GM21723 (cell line): Measurements from ENCODE around the gene LIPC.

Source experiments
- ATAC-seq: cut with Tn5 transposase; IDR thresholded peaks from one replicate; pipeline ENCODE4 v1.9.1; 2021; ENCODE audit warnings: mild to moderate bottlenecking, moderate library complexity; ENCODE audit not compliant: unreplicated experiment

Gene LIPC

DNA sequence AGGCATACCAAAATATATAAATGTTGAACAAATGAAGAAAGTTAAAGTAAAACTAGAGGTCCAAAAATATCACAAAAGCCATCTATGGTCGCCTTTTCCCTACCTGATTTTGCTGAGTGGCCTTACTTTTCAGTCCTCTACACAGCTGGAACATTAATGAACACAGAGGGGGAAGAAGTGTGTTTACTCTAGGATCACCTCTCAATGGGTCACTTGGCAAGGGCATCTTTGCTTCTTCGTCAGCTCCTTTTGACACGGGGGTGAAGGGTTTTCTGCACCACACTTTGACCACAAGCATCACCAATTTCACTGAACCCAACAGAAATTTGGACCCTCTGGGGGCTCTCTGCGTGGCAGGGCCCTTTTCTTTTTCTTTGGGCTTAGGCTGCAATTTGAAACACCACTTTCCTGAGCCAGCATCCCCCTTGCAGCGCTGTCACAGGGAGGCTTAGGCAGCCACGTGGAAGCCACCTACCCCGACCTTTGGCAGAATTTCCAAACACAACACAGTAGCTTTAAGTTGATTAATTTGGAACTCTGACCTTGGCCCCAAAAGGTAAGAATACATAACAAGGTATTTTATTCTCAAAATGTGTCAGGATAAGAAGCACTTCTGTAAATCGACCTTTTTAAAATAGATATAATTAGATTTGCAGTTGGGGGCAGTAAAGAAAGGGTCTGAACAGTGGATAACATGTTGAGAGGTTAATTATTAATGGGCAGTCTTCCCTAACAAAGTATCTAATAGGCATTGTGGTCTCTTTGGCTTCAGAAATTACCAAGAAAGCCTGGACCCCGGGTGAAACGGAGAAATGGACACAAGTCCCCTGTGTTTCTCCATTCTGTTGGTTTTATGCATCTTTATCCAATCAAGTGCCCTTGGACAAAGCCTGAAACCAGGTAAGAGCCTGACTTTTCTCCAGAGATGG is at the start of gene LIPC:
TSS of gene LIPC (plus strand) at position 771 of the 929 bp plus-strand sequence. CDS start at position 813, 42 bp downstream.
- ATAC-seq = no peak

DNA sequence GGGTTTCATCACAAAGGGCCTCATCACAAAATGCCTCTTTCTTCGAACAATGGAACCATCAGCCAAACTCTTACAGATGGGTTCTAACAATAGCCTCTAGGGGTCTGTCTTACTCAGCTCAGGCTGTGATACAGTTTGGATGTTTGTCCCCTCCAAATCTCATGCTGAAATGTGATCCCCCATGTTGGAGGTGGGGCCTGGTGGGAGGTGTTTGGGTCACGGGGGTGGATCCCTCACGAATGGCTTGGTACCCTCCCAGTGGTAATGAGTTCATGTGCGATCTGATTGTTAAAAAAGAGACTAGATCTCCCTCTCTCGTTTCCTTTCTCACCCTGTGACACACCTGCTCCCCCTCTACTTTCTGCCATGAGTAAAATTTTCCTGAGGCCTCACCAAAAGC is 47.9 kb upstream of the LIPC start:
- ATAC-seq = no peak

DNA sequence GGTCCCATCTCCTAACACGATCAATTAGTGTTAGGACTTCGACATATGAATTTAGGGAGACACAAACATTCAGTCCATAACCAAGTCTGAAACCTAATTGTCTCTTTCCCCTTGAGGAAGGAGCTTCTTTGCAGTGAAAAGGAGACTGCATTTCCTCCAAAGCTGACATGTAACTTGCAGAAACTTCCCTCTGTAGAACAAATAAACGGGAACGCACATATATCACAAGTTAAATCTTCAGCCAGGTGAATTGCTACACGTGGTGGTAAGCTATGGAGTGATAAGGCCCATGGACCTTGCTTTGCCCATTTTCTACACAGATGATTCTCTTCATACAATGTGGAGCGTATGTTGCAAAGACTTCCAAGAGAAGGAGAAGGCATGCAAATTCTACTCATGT is 47.1 kb upstream of the LIPC start:
- no peak for ATAC-seq

DNA sequence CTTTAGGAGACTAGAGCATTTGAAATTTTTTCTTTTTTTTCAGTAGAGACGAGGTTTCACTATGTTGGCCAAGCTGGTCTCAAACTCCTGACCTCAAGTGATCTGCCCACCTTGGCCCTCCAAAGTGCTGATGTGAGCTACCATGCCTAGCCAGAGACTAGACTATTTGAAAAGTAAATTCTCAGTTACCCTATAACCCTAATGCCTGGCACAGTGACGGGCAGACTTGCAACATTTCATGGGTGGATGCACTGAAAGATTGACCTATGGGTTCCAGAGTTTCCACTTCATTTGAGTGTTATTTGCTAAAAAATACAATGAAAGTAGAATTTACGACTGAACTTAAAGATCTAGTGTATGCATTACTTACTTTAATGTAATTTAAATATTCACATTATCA is 45.7 kb upstream of the LIPC start:
- ATAC-seq = no peak

DNA sequence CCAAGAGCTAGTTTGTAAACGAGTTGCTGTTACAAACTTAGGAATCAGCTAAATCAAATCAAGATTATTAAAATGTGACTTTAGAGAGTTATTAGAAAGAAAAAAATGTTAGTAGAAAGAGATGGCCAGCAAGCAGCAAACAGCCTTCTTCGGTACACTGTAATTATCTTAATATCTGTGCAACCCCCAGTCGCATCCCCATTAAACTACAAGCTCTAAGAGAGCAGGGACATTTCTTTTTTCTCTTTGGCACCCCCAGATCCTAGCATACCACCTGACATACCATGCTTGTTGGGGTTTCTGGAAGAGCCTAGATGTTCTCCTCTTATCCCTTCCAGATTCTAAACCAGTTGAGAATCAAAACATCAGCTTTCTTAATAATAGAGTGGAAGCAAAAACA is 45.1 kb upstream of the LIPC start:
- no peak for ATAC-seq

DNA sequence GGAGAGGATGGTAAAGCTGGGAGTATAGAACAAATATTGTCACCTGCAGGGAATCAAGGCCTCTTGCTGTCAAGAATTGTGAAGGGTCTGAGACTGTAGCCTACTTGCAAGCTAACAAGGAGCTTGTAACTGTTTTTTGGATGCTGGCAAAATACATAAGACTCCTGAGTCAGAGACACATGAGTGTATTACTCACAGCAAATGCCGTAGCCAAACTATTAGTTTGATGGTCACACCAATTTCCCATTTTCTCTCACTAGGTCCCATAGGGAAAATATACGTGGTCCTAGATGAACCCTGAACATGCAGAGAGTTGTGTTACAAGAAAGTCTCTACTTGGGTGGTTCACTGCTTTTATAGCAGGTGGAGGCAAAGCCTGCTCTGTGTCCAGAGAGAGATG is 44.7 kb upstream of the LIPC start:
- no peak for ATAC-seq

DNA sequence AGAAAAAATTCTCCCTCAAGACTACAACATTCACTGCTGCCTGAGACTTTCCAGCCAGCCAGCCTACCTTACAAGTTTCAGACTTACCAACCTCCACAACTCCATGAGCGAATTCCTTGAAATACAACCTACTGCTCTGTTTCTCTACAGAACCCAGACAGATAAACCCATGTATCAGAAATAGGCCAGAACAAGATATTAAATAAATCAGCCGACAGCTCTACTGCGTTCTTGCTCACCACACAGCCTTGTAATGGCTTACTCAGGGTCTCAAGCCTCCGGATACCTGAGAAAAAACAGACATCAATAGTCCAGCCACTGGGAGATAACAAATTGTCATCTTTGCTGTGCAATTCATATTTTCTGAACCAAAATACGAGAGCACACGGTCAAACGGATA is 43.6 kb upstream of the LIPC start:
- ATAC-seq = no peak

DNA sequence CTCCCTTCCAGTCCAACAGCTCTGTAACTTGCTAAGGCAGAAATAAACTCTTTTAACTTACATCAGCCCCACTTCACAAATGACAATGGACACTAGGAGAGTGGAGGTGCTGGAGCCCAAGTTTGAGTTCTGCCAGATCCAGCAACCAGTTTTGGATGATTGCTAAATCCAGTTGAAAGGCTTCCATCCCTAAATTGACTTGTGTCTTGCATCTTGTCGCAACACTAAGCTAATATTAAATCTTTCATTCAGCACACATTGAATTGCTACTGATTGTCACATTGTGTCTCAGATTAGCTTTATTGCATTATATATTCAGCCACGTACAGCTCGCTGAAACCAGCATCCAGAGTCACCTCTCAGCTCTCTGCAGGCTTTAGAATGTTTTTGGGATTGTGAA is 41.7 kb upstream of the LIPC start:
- no peak for ATAC-seq

DNA sequence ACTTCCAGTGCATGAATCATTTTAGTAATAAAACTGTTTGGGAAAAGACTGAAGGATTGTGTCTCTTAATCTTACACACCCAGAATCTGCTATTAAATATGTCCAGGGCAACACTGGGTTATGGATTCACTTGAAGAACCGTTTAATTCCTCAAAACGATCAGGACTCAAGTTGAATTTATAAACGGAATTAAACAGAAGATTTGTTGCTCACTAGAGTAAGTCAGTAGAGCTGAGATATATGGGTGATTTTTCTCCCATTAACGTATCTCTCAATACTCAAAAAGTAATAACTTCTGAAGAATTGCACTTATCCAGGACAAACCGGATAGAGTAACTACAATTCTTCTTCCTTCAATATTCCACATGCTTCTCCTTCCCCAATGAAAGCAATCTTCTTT is 41.1 kb upstream of the LIPC start:
- no peak for ATAC-seq

DNA sequence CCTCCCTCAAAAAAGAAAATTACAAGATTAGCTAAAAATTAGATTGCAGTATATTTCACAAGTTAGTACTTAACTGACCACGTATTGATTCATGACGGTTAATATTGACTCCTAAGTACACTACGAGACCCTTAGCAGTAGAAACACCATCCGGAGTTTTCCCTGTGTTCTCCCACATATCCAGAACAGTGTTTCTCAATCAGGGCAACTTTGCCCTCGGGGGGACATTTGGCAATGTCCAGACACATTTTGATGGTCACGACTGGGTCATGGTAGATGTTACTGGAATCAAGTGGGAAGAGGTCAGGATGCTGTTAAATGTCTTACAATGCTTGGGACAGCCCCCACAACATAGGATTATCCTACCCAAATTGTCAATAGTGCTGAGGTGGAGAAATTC is 40.7 kb upstream of the LIPC start:
- no peak for ATAC-seq

DNA sequence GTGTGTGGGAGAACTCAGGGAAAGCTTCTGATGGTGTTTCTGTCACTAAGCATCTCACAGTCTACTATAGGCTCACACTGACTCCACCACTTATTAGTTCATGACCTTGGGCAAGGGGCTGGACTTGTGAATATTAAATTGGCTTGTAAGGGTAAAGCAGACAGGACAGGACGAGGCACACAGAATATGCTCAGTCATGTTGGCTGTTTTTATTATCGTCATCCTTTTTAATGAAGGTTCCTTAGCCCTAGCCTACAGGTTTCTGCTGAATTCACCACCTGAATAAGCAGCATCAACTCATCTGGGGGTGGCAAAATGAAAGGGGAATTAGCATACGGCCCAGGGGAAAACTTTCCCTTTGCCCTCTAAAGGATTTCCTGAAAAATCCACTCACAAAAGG is 39.6 kb upstream of the LIPC start:
- ATAC-seq = no peak

DNA sequence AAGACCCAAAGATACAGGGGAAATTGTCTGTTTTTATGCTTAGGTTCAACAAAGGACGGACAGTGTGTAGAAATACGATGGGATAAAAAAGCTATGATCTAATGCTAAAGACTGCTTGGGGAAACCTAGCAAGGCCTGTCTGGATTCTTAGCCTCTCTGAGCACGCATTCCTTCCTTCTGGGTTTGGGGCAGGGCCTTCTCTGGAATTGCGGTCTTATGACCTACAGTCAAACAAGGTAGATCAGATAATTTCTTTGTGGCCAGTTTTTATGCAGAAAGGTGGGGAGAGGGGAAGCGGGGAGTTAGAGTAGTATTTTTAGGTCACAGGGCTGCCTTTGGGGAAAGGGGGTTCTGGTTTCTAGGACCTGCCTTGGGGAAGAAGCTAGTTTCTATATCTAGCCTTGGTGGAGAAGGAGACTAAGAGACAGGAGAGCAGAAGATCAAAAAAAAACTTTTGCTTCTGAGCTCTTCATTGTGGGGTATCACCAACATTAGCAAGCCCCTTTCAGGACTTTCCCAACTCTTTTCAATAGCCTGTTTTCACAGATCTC is 39.1 kb upstream of the LIPC start:
- ATAC-seq = no peak

DNA sequence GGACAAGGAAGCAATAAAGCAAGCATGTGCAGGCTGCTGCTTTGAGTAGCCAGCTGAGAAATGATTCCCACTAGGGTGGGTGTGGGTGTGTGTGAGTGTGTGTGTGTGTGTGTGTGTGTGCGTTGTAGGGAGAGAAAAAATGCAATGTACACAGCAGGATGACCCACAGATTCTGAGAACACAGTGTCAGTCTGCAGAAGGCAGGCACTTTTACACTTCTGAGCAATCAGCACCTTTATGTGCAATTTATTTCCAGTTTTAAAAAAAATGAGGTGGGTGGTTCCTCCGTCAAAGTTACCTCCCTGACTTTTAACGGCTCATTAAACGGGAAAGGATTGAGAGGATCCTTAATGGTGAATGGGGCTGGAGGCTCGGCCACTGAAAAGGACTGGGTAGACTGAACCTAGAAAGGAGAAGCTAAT is 38.5 kb upstream of the LIPC start:
- ATAC-seq = no peak

DNA sequence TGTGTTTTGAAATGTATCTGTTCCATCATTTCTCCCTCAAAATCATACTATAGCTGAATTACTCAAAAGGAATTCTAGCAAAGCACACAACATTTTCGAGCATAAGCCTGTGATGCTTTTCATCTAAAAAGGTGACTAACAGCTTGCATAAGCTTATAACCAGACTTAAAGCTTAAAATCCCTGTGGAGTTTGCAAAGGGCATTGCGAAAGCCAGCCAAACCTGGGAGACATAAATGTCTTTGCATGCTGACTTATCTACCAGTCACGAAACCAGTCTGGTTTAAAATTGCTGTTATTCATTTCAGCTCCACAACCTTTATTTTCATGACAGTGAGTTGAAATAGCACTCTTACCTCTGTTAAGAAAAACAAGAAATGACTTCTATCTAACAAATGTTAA is 35.6 kb upstream of the LIPC start:
- no peak for ATAC-seq

DNA sequence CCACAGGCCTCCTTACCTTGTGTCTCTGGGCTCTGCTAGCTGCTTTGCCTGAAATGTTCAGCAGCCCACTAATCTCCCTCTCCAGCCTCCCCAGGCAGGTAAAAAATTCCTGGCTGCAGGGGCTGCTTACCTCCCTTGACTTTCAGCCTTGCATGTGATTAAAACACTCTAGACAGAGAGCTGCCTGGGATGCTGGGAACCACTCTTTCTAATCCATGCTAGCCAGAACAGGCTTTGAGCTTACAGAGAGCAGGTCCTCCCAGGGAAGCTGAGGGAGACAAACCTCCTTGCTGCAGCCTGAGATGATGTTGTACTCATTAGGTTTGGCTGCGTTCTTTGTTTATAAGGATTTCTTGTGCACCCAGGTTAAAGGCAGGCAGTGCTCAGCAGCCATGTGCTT is 33.7 kb upstream of the LIPC start:
- ATAC-seq = no peak

DNA sequence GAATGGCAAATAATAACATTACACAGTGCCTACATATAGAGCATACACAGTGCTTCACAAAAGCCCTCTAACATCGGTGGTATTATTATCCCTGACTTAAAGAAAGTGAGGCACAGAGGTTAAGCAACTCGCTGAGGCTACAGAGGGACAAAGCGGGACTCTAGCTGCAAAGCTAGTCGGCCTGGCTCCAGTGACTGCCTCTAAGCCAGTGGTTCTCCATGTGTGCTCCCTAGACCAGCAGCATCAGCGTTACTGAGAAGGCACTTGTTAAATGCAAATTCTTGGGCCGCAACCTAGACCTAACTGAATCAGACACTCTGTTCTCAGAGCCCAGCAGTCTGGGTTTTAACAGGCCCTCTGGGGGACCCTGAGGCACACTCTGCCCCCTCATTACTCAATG is 33.1 kb upstream of the LIPC start:
- no peak for ATAC-seq

DNA sequence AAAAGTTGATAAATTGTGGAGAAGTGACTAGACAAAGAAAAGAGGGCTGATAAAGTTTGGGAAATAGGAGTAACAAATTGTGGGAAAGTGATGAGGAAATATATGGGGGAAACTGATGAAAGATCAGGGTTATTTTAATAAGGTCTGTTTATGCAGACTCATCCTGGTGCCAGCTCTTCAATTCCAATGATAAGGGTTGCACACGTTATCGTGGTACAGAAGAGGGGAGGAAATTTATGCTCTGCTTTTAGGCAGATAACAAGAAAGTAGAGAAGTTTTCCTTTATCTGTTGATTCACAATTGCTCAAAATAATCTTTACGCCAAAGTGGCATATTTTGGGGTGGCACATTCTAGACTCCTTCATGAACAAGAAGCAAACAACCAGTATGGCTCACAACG is 32.1 kb upstream of the LIPC start:
- ATAC-seq = no peak

DNA sequence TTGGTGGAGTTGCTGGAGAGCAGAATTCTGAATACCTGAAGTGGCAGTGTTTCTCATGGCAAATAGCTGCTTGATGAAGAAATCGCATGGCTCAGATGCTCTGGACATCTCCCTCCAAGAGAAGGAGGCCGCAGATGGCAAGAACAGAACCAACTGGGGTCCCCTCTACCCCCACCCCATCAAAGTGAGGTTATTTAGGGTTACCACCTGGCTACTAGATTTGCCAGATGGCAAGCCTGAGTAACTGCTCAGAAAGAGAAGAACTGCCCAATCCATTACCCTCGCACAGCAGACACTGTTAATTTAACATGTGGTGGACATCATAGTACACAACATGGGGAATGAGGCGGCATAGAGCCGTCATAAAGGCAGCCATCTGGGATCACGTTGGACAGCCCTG is 30.5 kb upstream of the LIPC start:
- no peak for ATAC-seq

DNA sequence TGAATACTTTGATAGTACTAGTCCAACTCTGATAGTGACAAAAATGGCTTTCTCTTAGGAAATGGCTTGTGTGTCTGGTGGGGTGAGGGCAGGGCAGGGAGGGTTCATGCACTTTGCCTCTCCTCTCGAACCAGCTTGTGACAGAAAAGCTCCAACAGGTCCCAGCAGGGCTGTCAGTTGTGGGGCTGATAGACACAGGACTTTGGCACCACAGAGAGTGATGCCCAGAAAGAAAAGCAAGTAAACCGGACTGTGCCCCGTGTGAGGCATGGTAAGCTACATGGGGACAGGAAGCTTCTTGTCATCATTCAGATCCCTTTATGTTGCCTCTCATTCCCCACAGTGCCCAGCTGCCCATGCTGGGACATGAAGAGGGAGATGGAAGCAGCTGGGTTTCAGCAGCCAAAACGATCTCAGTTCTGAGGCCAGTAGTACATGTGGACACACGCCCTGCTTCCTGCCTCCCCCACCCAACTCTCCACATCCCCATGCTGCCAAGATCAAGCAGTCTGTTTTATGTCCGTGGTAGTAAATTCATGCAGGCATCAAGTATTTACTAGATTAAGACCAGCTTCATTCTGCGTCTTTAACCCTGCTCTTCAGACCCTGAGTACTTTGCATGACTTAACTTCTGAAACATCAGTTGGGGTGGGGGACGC is 29.7 kb upstream of the LIPC start:
- no peak for ATAC-seq

DNA sequence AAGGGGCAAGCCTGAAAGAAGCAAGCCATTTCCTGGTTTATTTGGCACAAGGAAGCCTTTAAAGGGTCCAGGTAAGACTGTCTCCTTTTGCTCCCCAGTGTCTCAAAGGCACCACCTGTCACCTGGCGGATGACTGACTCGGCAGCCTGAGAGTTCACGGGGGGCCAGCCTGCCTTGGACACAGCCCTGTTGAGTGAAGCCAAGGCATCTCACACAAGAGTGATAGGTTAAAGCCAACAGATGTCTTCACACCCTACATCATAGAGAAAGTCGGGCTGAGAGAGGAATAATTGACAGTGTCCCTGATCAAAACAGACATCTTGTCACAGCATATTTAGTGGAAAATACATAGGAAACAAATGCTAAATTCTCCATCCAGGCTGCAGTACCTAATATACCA is 28.2 kb upstream of the LIPC start:
- ATAC-seq = no peak

DNA sequence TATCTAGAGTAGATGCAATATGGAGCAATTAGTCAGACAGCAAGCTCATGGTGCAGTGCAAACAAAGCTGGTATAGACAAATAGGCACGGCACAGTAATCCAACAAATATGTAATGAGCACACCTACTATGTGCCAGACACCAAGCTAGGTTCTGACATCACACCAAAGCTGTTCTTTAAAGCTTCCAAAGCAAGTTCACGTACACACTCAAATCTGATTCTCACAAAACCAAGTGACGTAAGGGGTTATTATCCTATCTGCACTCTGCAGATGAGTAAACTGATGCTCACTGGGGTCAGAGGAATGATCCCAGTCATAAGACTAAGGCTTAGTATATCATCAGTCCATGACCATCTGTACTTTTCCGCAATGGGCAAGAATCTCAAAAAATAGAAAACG is 27.8 kb upstream of the LIPC start:
- ATAC-seq = no peak

DNA sequence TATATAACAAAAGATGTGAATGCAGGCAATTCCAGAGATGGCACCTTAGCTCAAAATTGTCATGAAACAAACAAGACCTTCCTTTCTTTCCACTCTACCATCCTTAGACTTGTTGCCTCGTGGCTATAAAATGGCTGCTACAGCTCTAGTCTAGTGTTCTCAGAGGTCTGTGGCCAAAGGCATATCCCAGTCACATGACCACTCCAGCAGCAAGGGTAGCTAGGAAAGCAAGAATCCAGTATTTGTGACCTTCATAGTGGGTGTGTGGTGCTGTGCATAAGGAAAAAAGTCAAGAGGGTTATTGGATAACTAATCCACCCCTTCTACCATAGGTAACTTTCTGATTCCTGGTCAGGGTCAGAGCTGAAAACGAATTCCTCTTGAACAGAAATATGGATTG is 27.1 kb upstream of the LIPC start:
- no peak for ATAC-seq
